Umbilical cord (tissue), 2 donors: ENCODE measurements around the gene GAGE10. TPM values are rescaled to one million over a fixed set of nuclear protein-coding genes. Genes with fewer than 3 reads are reported as not detected.
"Not testable (repeated sequence)": the region's sequence is repeated elsewhere in the genome, so short reads cannot be mapped to it uniquely, and the experiment has no call there.

ENCODE experiments used
- DNase-seq: peaks from one replicate; pipeline ENCODE4 v3.0.0-alpha.2; 2015; ENCODE audit warnings: low spot score
- total RNA-seq: library from RNA; depleted of rRNA; stranded (reverse); fragments of >200 nt; gene quantifications from one replicate; pipeline ENCODE4 v1.2.3, GENCODE V29; 2014; ENCODE audit warnings: low replicate concordance; ENCODE audit not compliant: insufficient read depth

The GAGE10 gene
- total RNA-seq, 1 donor from 2014 or later, result not detected

GRCh38 chrX:49322266-49322665 lies 18.8 kb downstream of the GAGE10 start:
- DNase-seq, result not testable (repeated sequence)

GRCh38 chrX:49323735-49324134 lies 20.3 kb downstream of the GAGE10 start:
- DNase-seq, result not testable (repeated sequence)

DNA sequence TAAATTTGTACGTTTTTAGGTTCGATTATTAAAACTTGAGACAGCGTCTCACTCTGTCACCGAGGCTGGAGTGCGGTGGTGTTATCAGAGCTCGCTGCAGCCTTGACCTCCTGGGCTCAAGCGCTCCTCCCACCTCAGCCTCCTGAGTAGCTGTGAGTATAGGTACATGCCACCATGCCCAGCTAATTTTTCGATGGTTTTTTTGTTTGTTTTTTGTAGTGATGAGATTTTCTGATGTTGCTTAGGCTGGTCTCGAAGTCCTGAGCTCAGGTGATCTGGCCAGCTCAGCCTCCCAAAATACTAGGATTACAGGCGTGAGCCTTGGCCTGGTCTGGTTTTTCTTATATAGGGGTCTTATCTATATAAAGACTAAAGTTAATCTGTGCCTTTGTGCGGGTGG lies 27.0 kb downstream of the GAGE10 start:
- not testable (repeated sequence) for DNase-seq

GRCh38 chrX:49331282-49331681 lies 27.8 kb downstream of the GAGE10 start, which contains the start of gene GAGE13:
TSS of gene GAGE13 (plus strand) at chrX:49331582. CDS start at chrX:49332738, 1,156 bp downstream.
- not testable (repeated sequence) for DNase-seq

DNA sequence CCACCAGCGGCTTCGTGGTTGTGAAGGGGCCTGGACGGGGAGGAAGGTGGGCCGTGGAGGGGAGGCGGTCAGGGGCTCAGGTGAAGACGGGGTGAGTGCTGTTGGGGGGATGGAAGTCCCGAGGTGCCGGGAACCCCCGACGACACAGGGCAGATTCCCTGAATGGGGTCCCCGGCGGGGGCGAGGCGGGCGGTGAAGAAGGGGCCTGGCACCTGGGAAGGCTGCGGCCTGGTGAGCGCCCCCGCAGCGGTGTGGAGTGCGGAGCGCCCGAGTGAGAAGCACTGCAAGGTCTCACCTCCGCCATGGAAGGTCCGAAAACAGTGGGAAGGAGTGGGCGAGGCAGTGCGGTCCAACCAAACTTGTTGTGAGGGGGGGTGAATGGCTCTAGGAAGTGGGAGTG lies 28.4 kb downstream of the GAGE10 start:
- not testable (repeated sequence) for DNase-seq

GRCh38 chrX:49341449-49341848 lies 38.0 kb downstream of the GAGE10 start:
- DNase-seq, result not testable (repeated sequence)

- DNase-seq, result not testable (repeated sequence)
Observed at GRCh38 chrX:49344496-49345175, 41.2 kb downstream of the GAGE10 start.

- not testable (repeated sequence) for DNase-seq
Observed at GRCh38 chrX:49345402-49345801, 42.0 kb downstream of the GAGE10 start.

GRCh38 chrX:49346150-49346549 lies 42.7 kb downstream of the GAGE10 start:
- not testable (repeated sequence) for DNase-seq

Other genes with a start within 250 kb of the GAGE10 start
- 1.7 TPM for gene CCDC120, start 244.6 kb upstream of the GAGE10 start, total RNA-seq
- gene PRAF2, start 229.6 kb upstream of the GAGE10 start, total RNA-seq, result 9.4 TPM
- gene WDR45, start 223.8 kb upstream of the GAGE10 start, total RNA-seq, result 13.5 TPM
- gene GPKOW, start 179.9 kb upstream of the GAGE10 start, total RNA-seq, result 11.8 TPM
- gene MAGIX, start 140.9 kb upstream of the GAGE10 start, total RNA-seq, result 0.24 TPM
- 28.9 TPM for gene PLP2, start 131.7 kb upstream of the GAGE10 start, total RNA-seq
- gene PRICKLE3, start 117.3 kb upstream of the GAGE10 start, total RNA-seq, result 20.2 TPM
- 0.24 TPM for gene SYP, start 103.5 kb upstream of the GAGE10 start, total RNA-seq
- not detected for gene CACNA1F, start 70.3 kb upstream of the GAGE10 start, total RNA-seq
- gene CCDC22, start 68.2 kb upstream of the GAGE10 start, total RNA-seq, result 4.1 TPM
- gene FOXP3, start 38.9 kb upstream of the GAGE10 start, total RNA-seq, result not detected
- 3.9 TPM for gene PPP1R3F, start 33.9 kb upstream of the GAGE10 start, total RNA-seq
- gene GAGE12J, start 18.4 kb downstream of the GAGE10 start, total RNA-seq, result not detected
- not detected for gene GAGE13, start 27.9 kb downstream of the GAGE10 start, total RNA-seq
- gene GAGE12C, start 228.5 kb downstream of the GAGE10 start, total RNA-seq, result not detected
- not detected for gene GAGE12D, start 238.1 kb downstream of the GAGE10 start, total RNA-seq
- gene GAGE12E, start 247.6 kb downstream of the GAGE10 start, total RNA-seq, result not detected